Neural progenitor cell (in vitro differentiated cells): Measurements from ENCODE around the gene LYSMD3.

Experiments
- CTCF ChIP-seq: fragments of 200-600 bp; sonication (generic); IDR thresholded peaks from 2 replicates; pipeline ENCODE4 v1.5.1; 2017; ENCODE audit warnings: antibody characterized with exemption, mild to moderate bottlenecking
- EZH2phosphoT487 ChIP-seq: fragments of 200-600 bp; sonication (generic); IDR thresholded peaks from 2 replicates; pipeline ENCODE4 v1.6.1; 2017; ENCODE audit warnings: antibody characterized with exemption

- TF ChIP-seq CTCF = no peak
- TF ChIP-seq EZH2phosphoT487 = no peak
Observed at GRCh38 chr5:90557871-90558270, 28.5 kb upstream of the LYSMD3 start.
